Measurements from ENCODE around the gene SNX30. TPM values are rescaled to one million over a fixed set of nuclear protein-coding genes. Genes with fewer than 3 reads are reported as not detected.

SNX30 gene
- total RNA-seq, 2 experiments from 2014 or later: 5.5 to 7.2 TPM

DNA sequence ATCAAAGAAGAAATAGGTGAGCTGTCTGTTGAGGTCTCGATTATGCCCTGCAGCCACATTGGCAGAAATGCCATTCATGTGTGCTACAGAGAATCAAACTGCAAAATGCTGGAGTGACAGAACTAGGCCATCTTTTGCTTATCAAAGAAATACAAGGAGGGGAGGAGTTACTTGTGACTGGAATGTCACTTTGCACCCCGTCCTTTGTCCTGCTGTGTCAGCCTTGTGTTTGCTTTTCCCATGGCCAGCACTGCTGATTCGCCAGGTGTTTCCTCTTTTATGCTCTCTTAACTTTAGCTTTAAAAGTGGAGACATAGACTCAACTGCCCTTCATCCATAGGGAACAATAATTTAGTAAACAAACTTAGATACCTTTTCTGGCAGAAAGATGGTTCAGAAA lies 85.8 kb downstream of the SNX30 start:
- ChIA-PET CTCF (interaction anchor here (1.9 kb wide), 1 partner anchor 9 kb away, joined by 6 read pairs; no protein-coding TSS in a partner anchor), POLR2A (no interaction called here)

GRCh38 chr9:112838342-112838741 lies 87.8 kb downstream of the SNX30 start:
- Mint-ChIP-seq H3K4me3 (no peak overlapping the region), H3K27me3 (ENCODE audit: low read depth) (no peaks in the 10 kb centered on the region), H3K27ac (no peak overlapping the region), H3K9me3 (ENCODE audit: insufficient read depth) (no peaks in the 10 kb centered on the region), H3K4me1 (ENCODE audit: low read depth) (no peaks in the 10 kb centered on the region), H3K36me3 (ENCODE audit: low read depth) (no peaks in the 10 kb centered on the region)
- CTCF ChIA-PET: interaction anchor here (0.8 to 1.1 kb wide), 2 partner anchors 63 to 65 kb away, joined by 3 to 4 read pairs; no protein-coding TSS in a partner anchor
- POLR2A ChIA-PET: interaction anchor here (1.3 kb wide), 1 partner anchor 121 kb away, joined by 5 read pairs; the partner anchor contains the start of gene INIP
- ATAC-seq (no peak), DNase-seq (no peak)

More for the DNA sequence above, 85.8 kb downstream of the SNX30 start:
- Mint-ChIP-seq H3K27ac (no peak overlapping the region), H3K4me3 (no peak overlapping the region), H3K9me3 (ENCODE audit: insufficient read depth) (no peaks in the 10 kb centered on the region), H3K4me1 (ENCODE audit: low read depth) (peaks cover 1% of the 10 kb centered on the region), H3K36me3 (ENCODE audit: low read depth) (no peaks in the 10 kb centered on the region), H3K27me3 (ENCODE audit: low read depth) (no peaks in the 10 kb centered on the region)
- no peak for DNase-seq
- no peak for ATAC-seq

DNA sequence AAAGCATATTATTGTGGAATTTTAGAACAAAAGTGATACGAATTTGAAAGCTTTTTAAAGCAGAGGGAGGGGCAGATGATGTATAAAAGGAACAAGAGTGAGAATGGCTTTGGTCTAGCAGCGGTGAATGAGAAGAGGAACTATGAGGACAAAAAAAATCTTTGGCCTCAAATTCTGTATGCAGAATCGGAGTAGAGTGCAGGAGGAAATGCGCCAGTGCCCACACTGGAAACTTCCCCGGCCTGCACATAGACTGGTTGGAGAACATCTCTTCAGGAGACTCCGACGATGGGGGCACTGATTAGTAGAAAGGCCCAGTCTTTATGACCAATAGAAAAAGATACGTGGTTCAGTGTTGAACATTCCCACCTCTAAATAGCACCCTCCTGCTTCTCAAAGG lies 88.8 kb downstream of the SNX30 start:
- Mint-ChIP-seq H3K9me3 (ENCODE audit: insufficient read depth) (no peaks in the 10 kb centered on the region), H3K4me1 (ENCODE audit: low read depth) (peaks cover 3% of the 10 kb centered on the region), H3K27me3 (ENCODE audit: low read depth) (no peaks in the 10 kb centered on the region), H3K36me3 (ENCODE audit: low read depth) (no peaks in the 10 kb centered on the region), H3K4me3 (no peak overlapping the region), H3K27ac (no peak overlapping the region)
- ChIA-PET CTCF (interaction anchor here (0.8 to 1.1 kb wide), 2 partner anchors 62 to 64 kb away, joined by 3 to 4 read pairs; no protein-coding TSS in a partner anchor), POLR2A (interaction anchor here (1.3 kb wide), 1 partner anchor 122 kb away, joined by 5 read pairs; the partner anchor contains the start of gene INIP)
- DNase-seq: no peak
- ATAC-seq: no peak

DNA sequence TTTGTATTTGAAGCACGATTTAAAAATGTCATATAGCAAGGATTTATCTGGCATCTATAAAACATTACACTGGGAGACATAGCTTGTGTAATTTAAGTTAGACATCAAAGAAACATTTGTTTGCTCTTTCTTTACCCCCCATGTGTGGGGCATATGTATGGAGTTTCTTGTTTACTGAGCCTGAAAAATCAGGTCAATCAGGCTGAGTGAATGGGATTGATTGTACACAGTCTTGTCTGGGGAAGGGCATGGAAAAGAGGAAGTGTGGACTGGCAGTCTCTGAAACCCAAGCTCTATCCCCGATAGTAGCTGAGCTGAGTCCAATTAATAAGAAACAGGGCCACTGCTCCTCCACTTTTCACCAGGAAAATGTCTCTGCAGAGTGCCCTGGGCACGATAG lies 90.7 kb downstream of the SNX30 start:
- ATAC-seq: no peak
- Mint-ChIP-seq H3K27ac (no peak overlapping the region), H3K9me3 (ENCODE audit: insufficient read depth) (no peaks in the 10 kb centered on the region), H3K4me1 (ENCODE audit: low read depth) (peaks cover 14% of the 10 kb centered on the region), H3K36me3 (ENCODE audit: low read depth) (no peaks in the 10 kb centered on the region), H3K27me3 (ENCODE audit: low read depth) (no peaks in the 10 kb centered on the region), H3K4me3 (no peak overlapping the region)
- POLR2A ChIA-PET: no interaction called here
- CTCF ChIA-PET: interaction anchor here (3.2 kb wide), 1 partner anchor 62 kb away, joined by 25 read pairs; no protein-coding TSS in a partner anchor
- DNase-seq: no peak

GRCh38 chr9:112842555-112842954 lies 92.0 kb downstream of the SNX30 start:
- H3K4me3 Mint-ChIP-seq: no peak overlapping the region
- ChIA-PET POLR2A (no interaction called here), CTCF (interaction anchor here (1.1 to 3.2 kb wide), 4 partner anchors 15 to 270 kb away, joined by 3 to 25 read pairs (median 4); partner anchors contain the start of gene INIP)
- H3K27ac Mint-ChIP-seq: no peak overlapping the region
- peaks cover 14% of the 10 kb centered on the region for H3K4me1 Mint-ChIP-seq (ENCODE audit: low read depth)
- H3K36me3 Mint-ChIP-seq (ENCODE audit: low read depth): no peaks in the 10 kb centered on the region
- DNase-seq (no peak), ATAC-seq (no peak)
- no peaks in the 10 kb centered on the region for H3K27me3 Mint-ChIP-seq (ENCODE audit: low read depth)
- no peaks in the 10 kb centered on the region for H3K9me3 Mint-ChIP-seq (ENCODE audit: insufficient read depth)

DNA sequence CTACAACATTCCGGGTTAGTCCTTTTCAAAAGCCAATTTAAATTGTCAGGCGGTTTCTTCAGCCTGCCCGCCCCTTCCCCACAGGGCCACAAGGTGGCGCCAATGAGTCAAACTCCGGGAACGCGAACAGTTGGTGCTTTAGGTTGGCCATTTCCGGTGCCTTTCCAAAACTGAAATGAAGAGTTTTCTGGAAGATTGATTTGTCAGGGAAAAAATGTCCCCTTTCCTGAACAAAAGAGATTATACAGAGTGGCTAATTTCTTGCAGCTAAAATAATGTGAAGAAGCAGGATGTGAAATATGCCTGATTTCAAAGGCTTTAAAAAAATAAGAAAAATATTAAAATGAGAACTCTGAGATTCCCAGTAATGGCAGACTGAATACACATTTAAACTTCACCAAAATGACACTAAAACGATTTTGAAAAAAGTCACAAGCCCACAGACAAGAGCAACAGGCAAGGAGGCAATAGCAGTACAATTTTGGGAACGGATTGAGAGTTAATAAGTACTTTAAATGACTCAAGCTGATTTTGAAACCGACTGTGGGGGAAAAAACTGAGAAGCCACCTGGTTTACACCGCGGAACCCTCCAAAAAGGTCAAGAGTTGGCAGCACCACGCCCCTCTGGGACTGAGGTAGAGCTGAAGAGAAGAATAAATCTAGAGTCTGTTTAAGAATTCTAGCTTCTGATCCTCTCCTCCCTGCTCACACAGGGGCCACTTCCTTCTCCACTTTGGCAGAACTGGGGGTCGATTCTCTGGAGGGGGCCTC lies 94.4 kb downstream of the SNX30 start:
- ATAC-seq: peak; percentile 74
- peak; percentile 78 for DNase-seq
- Mint-ChIP-seq H3K27ac (no peak overlapping the region), H3K27me3 (ENCODE audit: low read depth) (no peaks in the 10 kb centered on the region), H3K36me3 (ENCODE audit: low read depth) (no peaks in the 10 kb centered on the region), H3K4me3 (no peak overlapping the region), H3K9me3 (ENCODE audit: insufficient read depth) (no peaks in the 10 kb centered on the region), H3K4me1 (ENCODE audit: low read depth) (peaks cover 14% of the 10 kb centered on the region)
- CTCF ChIA-PET: interaction anchor here (0.8 to 2.7 kb wide), 12 partner anchors 9 to 743 kb away, joined by 3 to 75 read pairs (median 4); no protein-coding TSS in a partner anchor
- POLR2A ChIA-PET: no interaction called here

- ATAC-seq: no peak
- H3K27me3 Mint-ChIP-seq (ENCODE audit: low read depth): no peaks in the 10 kb centered on the region
- ChIA-PET POLR2A (no interaction called here), CTCF (interaction anchor here (0.7 to 2.7 kb wide), 4 partner anchors 10 to 56 kb away, joined by 4 to 75 read pairs (median 6); no protein-coding TSS in a partner anchor)
- peaks cover 14% of the 10 kb centered on the region for H3K4me1 Mint-ChIP-seq (ENCODE audit: low read depth)
- no peaks in the 10 kb centered on the region for H3K9me3 Mint-ChIP-seq (ENCODE audit: insufficient read depth)
- H3K27ac Mint-ChIP-seq: no peak overlapping the region
- H3K4me3 Mint-ChIP-seq: no peak overlapping the region
- no peak for DNase-seq
- no peaks in the 10 kb centered on the region for H3K36me3 Mint-ChIP-seq (ENCODE audit: low read depth)
Measured at GRCh38 chr9:112846528-112847488, 96.2 kb downstream of the SNX30 start.

- no peaks in the 10 kb centered on the region for H3K27me3 Mint-ChIP-seq (ENCODE audit: low read depth)
- no peak overlapping the region for H3K4me3 Mint-ChIP-seq
- no peaks in the 10 kb centered on the region for H3K9me3 Mint-ChIP-seq (ENCODE audit: insufficient read depth)
- ChIA-PET CTCF (interaction anchor here (1.6 kb wide), 1 partner anchor 55 kb away, joined by 9 read pairs; no protein-coding TSS in a partner anchor), POLR2A (no interaction called here)
- peaks cover 14% of the 10 kb centered on the region for H3K4me1 Mint-ChIP-seq (ENCODE audit: low read depth)
- no peaks in the 10 kb centered on the region for H3K36me3 Mint-ChIP-seq (ENCODE audit: low read depth)
- no peak for ATAC-seq
- DNase-seq: no peak
- no peak overlapping the region for H3K27ac Mint-ChIP-seq
Measured at GRCh38 chr9:112848316-112849151, 98.0 kb downstream of the SNX30 start.

DNA sequence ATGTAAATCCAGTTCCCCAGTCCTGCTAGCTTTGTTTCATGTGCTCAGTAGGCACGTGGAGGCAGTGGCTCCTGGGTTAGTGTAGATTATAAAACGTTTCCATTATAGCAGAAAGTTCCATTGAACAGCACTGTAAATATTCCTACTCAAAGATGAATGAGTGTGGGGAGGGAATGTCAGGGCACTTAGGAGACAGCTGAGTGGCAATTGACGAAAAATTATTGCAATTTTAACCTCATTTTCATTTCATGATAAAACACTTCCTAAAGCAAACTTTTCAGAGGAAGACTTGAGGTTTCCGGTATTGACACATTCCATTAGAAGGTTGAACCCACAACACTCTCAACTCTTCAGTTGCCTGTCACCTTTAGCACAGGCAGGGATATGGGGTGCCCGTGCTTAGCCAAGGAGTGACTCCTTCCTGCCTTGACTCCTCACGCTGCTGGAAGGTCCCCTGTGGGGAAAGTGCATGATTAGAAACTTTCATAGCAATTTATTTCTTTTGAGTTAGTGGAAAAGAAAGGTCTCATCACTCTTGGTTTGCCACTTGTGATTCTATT lies 98.9 kb downstream of the SNX30 start:
- CTCF ChIA-PET: interaction anchor here (1.6 kb wide), 1 partner anchor 54 kb away, joined by 9 read pairs; no protein-coding TSS in a partner anchor

GRCh38 chr9:112850840-112851239 lies 100.3 kb downstream of the SNX30 start:
- no peak for ATAC-seq
- no peak for DNase-seq
- ChIA-PET CTCF (interaction anchor here (0.6 to 1.2 kb wide), 2 partner anchors 52 to 56 kb away, joined by 3 read pairs; no protein-coding TSS in a partner anchor), POLR2A (no interaction called here)
- H3K27me3 Mint-ChIP-seq (ENCODE audit: low read depth): no peaks in the 10 kb centered on the region
- no peak overlapping the region for H3K27ac Mint-ChIP-seq
- H3K4me1 Mint-ChIP-seq (ENCODE audit: low read depth): no peaks in the 10 kb centered on the region
- no peaks in the 10 kb centered on the region for H3K9me3 Mint-ChIP-seq (ENCODE audit: insufficient read depth)
- no peaks in the 10 kb centered on the region for H3K36me3 Mint-ChIP-seq (ENCODE audit: low read depth)
- H3K4me3 Mint-ChIP-seq: no peak overlapping the region

More for the DNA sequence above, 98.9 kb downstream of the SNX30 start:
- Mint-ChIP-seq H3K27ac (no peak overlapping the region), H3K4me3 (no peak overlapping the region), H3K9me3 (ENCODE audit: insufficient read depth) (no peaks in the 10 kb centered on the region), H3K27me3 (ENCODE audit: low read depth) (no peaks in the 10 kb centered on the region), H3K4me1 (ENCODE audit: low read depth) (peaks cover 10% of the 10 kb centered on the region), H3K36me3 (ENCODE audit: low read depth) (no peaks in the 10 kb centered on the region)
- ATAC-seq: no peak
- POLR2A ChIA-PET: no interaction called here
- no peak for DNase-seq

Data from activated CD8-positive, alpha-beta T cell treated with anti-CD3 and anti-CD28 coated beads, Interleukin-2, amount 10 ng/mL, durations not matched to agents 7 days and 5 days (primary cell).